Subcutaneous abdominal adipose tissue (tissue), 5 donors: ENCODE data around the gene RDH5.

Experiments
- H3K27ac ChIP-seq: one replicate; pipeline ENCODE4 v1.7.0; 2013; ENCODE audit warnings: low read depth, mild to moderate bottlenecking, inconsistent platforms, low read length, moderate library complexity
- H3K27me3 ChIP-seq, 5 donors: one replicate each; pipeline ENCODE4 v1.7.0; 2013; ENCODE audit warnings: low read length in 5 of 5, inconsistent platforms in 1 of 5; ENCODE audit not compliant: control insufficient read depth in 5 of 5, insufficient read depth in 4 of 5
- H3K36me3 ChIP-seq, 5 donors: one replicate each; pipeline ENCODE4 v1.7.0; 2013; ENCODE audit warnings: low read length in 5 of 5; ENCODE audit not compliant: control insufficient read depth in 5 of 5, insufficient read depth in 5 of 5
- H3K4me1 ChIP-seq, 5 donors: one replicate each; pipeline ENCODE4 v1.7.0; 2013; ENCODE audit warnings: low read length in 5 of 5, mild to moderate bottlenecking in 3 of 5, moderate library complexity in 1 of 5; ENCODE audit not compliant: control insufficient read depth in 5 of 5, insufficient read depth in 5 of 5
- H3K4me3 ChIP-seq, 5 donors: one replicate each; pipeline ENCODE4 v1.7.0; 2013; ENCODE audit warnings: low read length in 5 of 5, low read depth in 1 of 5
- H3K9ac ChIP-seq, 5 donors: one replicate each; pipeline ENCODE4 v1.7.0; 2013; ENCODE audit warnings: low read length in 5 of 5, mild to moderate bottlenecking in 4 of 5, moderate library complexity in 3 of 5
- H3K9me3 ChIP-seq, 5 donors: one replicate each; pipeline ENCODE4 v1.7.0; 2013; ENCODE audit warnings: low read length in 5 of 5; ENCODE audit not compliant: control insufficient read depth in 5 of 5
- donor health status: healthy.
- donor health status: healthy.
- donor health status: healthy.
- donor health status: healthy.
- donor health status: healthy.

Gene RDH5

DNA sequence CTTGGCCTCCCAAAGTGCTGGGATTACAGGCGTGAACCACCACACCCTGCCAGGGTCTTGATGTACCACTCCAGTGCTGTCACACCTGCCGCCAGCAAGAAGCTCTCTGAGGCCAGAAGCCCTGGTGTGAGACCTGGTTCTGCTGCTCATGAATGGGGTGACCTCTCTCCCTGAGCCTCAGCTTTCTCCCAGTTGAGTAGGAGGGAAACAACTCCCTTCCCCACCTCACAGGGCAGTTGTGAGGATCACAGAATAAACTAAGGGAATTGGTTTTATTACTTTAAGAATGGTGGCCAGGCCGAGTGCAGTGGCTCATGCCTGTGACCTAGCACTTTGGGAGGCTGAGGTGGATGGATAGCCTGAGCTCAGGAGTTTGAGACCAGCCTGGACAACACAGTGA is 14.4 kb downstream of the RDH5 start:
- peaks cover 1 to 34% (median 29%) of the 10 kb centered on the region in 5 donors for H3K4me1 ChIP-seq
- no peaks in the 10 kb centered on the region for H3K27me3 ChIP-seq
- no peaks in the 10 kb centered on the region for H3K36me3 ChIP-seq
- H3K9me3 ChIP-seq = no peaks in the 10 kb centered on the region
- no peak overlapping the region for H3K4me3 ChIP-seq
- no peak overlapping the region for H3K9ac ChIP-seq
- no peak overlapping the region for H3K27ac ChIP-seq

DNA sequence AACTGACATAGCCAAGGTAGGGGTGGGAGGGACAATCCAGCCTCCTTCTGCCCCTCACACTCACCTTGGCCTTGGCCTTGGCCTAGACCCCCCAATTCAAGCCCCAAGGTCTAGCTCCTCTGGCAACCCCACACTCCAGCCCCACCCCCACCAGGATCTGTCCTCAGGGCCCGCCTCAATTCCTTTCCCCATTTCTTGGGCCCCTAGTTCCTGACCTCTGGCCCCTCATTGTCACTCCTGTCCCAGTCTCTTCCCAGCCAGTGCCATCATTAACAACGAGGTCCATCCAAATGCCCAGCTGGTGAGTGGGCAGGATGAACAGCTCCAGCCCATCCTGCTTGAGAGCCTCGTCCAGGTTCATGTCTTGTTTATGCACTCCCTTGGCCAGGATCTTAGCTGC is 15.9 kb downstream of the RDH5 start:
- Histone ChIP-seq H3K27me3 (no peaks in the 10 kb centered on the region), H3K4me3 (no peak overlapping the region), H3K4me1 (peaks cover 0 to 21% (median 18%) of the 10 kb centered on the region in 5 donors), H3K9ac (no peak overlapping the region), H3K27ac (no peak overlapping the region), H3K9me3 (no peaks in the 10 kb centered on the region), H3K36me3 (no peaks in the 10 kb centered on the region)

DNA sequence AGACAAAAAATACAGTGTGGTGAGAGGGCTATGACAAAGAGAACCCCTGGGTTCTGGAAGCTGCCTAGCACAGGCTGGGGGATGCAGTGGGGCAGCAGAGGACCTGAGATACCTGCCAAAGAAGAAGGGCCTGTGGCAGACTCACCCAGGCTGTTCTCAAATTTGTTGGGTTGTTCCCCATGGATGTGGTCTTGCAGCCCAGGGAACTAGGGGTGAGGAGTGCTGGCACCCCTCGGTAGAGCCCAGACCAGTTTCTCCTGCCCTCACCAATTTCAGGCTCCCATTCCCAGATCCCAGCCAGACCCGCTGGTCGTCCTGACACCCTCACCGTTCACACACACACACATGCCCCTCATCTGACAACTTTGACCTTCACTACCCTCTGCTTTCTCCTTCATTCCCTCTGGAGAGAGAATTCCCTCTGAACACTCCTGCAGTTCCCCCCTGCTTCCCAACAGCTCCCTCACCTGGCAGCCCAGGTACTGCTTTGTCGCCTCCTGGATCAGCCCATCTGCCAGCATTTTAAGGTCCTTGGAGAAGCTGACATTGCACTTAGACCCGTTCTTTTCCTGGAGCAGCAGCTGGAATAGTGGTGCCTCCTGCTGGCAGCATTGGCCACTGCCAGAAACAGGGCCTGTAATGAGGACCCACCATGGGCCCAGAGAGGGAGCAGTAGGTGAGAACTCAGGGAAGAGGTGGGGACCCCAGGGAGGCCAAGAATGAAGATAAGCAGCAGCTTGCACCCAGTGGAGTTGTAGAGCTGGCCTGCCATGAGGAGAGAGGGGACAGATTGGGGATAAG is 16.8 kb downstream of the RDH5 start:
- Histone ChIP-seq H3K9ac (no peak overlapping the region), H3K4me3 (no peak overlapping the region), H3K27ac (no peak overlapping the region), H3K9me3 (no peaks in the 10 kb centered on the region), H3K36me3 (no peaks in the 10 kb centered on the region), H3K27me3 (peaks cover 0 to 5% (median 0%) of the 10 kb centered on the region in 5 donors), H3K4me1 (peaks cover under 1 to 21% (median 18%) of the 10 kb centered on the region in 5 donors)

DNA sequence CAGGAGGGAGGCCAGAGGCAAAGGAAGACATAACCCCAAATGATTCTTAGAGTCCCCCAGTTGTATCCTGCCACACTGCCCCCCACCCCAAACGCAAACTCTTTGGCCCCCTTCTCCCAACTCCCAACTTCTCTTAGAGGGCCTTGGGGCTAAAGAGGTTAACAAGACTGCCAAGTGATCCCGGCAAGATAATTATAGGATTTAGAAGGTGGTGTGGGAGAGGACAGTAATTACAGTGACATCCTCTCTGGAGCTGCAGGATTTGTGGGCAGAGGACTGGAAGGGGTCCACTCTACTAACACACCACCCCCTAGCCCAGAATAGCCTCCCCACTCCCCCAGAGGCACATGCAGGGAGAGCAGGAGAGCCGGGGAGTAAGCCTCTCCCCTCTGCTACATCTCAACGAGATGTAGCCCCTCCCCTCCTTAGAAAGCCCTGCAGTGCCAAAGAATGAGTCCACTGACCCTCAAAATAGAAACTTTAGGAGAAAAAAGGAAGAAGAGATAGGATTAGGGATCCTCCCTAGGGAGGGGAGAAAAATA is 17.5 kb downstream of the RDH5 start:
- Histone ChIP-seq H3K4me3 (peak overlapping the region in 4 of 5 donors; percentile 51 to 72 (median 56)), H3K4me1 (peaks cover 2 to 26% (median 20%) of the 10 kb centered on the region in 5 donors), H3K9me3 (no peaks in the 10 kb centered on the region), H3K27ac (peak overlapping the region; percentile 1), H3K36me3 (no peaks in the 10 kb centered on the region), H3K9ac (peak overlapping the region in 2 of 5 donors; percentile 40 to 75), H3K27me3 (peaks cover 0 to 7% (median 0%) of the 10 kb centered on the region in 5 donors)

DNA sequence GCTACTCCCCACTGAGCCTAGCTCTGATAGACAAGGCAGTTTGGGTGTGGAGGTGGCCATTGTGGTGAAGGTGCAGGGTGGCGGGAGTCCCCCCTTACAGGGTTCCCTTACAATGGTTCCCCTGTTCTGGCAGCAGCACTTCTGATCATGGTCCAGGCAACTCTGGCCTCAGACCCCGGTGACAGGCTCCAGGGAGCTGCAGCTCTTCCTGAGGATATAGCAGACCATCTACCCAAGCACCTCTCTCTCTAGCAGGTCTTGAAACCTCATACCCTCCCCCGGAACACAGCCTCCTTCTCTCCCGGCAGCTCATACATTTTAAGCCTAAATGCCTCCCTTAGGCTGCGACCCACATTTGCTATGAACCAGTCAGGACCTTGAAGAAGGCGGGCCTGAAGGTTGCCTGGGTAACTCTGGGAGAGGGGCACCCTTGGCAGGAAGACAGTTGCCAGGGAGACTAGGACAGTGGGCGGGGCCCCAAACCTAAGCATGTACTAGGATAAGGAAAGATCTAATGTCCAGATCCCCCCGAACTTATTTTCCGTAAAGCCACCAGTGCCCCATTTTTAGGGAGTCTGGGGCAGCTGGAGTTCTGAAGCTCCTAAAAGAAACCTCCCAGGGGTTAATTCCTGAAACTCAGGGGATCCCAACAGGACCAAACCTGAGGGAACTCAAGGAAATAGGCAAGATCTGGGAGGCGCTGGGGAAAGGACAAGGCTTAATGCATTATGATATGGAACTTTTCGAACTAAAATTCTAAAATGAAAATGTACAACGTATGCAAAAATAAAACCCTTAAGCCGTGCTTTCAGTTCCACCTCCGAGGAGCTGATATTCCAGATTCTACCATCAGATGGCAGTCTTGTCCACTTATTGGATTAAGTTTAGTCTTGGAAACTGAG is 18.2 kb downstream of the RDH5 start:
- Histone ChIP-seq H3K9me3 (no peaks in the 10 kb centered on the region), H3K27ac (peak overlapping the region; percentile 1), H3K9ac (peak overlapping the region in 4 of 5 donors; percentile 56 to 75 (median 65)), H3K4me1 (peaks cover 2 to 29% (median 22%) of the 10 kb centered on the region in 5 donors), H3K36me3 (no peaks in the 10 kb centered on the region), H3K4me3 (peak overlapping the region; percentile 51 to 72 (median 58)), H3K27me3 (peaks cover 0 to 7% (median 0%) of the 10 kb centered on the region in 5 donors)

DNA sequence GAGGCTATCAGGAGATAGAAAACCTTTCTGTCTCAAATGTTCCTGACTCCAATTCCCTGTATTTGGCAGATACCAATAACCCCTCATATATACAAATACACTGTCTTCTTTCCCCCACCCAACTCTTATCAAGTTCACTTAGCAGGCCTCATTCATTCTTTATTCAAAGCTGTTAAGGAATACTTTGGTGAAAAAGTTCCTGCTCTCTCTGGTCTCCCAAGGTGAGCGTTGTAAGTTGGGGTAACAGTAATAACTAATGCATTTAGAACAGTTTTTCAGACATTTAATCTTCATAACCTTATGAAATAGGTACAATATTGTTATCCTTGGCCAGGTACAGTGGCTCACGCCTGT is 18.8 kb downstream of the RDH5 start:
- Histone ChIP-seq H3K27me3 (peaks cover under 1 to 8% (median 2%) of the 10 kb centered on the region in 5 donors), H3K36me3 (no peaks in the 10 kb centered on the region), H3K4me3 (peak overlapping the region in 3 of 5 donors; percentile 51 to 66 (median 58)), H3K27ac (no peak overlapping the region), H3K9me3 (no peaks in the 10 kb centered on the region), H3K4me1 (peaks cover 2 to 36% (median 29%) of the 10 kb centered on the region in 5 donors), H3K9ac (no peak overlapping the region)

DNA sequence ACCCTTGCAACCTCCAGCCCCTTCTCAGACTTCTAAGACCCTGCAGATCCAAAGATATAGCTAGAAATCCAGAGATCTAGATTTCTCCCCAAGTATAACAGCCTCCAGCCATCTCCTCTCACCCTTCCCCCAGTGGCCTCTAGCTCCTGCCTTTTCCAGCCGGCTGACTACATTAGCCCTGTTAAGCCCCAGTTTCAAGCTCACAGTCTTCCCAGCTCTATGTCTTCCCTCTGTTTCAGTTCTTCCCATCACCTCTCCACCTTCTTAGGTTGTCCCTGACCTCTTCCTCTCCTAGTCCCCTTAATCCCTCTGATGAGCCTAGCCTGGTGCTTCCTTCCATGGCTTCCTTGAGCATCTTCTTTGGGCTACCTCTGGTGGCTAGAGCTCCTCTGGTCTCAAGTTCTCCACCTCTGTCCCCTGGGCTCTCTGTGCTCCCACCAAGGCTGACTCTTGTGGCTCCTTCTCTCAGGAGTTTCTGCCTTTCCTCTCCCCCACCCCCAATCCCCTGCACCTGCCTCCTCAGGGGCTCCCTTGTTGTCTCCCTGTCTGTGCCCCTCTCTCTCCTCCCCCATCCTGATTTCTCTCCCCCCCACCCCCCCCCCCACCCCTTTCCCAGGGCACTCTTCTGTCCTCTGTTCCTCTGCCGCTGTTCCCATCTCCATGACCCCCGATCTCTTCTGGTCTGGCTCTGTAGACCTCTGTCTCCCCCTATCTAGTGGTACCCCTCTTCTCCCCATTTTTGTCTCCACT is 21.9 kb downstream of the RDH5 start:
- no peaks in the 10 kb centered on the region for H3K9me3 ChIP-seq
- H3K4me1 ChIP-seq = peaks cover 2 to 44% (median 35%) of the 10 kb centered on the region in 5 donors
- H3K9ac ChIP-seq = no peak overlapping the region
- H3K27me3 ChIP-seq = peaks cover 8 to 19% (median 9%) of the 10 kb centered on the region in 5 donors
- no peaks in the 10 kb centered on the region for H3K36me3 ChIP-seq
- H3K27ac ChIP-seq = no peak overlapping the region
- H3K4me3 ChIP-seq = peak overlapping the region in 4 of 5 donors; percentile 43 to 52 (median 47)

DNA sequence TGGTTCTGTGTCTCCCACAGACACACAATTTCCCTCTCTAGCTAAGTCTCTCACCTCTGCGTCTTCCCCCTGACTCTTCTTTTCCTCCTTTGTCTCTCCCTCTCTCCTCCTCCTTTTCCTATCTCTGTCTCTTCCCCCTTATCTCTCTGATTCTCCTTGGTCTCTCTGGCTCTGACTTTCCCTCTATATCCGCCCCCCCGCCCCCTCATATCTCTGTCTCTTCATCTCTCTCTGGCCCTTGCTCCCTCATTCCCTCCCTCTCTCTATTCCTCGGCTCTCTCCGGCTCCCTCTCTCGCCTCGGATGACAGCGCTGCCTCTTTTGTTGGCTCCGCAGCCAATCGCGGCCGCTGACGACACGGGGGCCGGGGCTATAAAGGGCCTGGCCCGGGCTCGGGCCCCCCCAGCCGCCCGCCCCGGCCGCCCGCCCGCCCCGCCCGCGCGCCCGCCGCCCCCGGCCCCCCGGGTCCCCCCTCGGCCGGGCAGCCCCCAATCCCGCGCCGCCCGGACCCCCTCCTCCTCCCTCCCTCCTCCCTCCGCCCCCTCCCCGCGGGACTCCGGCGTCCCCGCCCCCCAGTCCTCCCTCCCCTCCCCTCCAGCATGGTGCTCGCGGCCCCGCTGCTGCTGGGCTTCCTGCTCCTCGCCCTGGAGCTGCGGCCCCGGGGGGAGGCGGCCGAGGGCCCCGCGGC is 22.7 kb downstream of the RDH5 start, which contains the start of gene GDF11:
TSS of gene GDF11 (plus strand) at position 404 of the 687 bp plus-strand sequence. CDS start at position 599, 195 bp downstream.
- Histone ChIP-seq H3K36me3 (no peaks in the 10 kb centered on the region), H3K4me1 (peaks cover 2 to 37% (median 27%) of the 10 kb centered on the region in 5 donors), H3K9me3 (no peaks in the 10 kb centered on the region), H3K27ac (no peak within 1 kb of the TSS), H3K27me3 (peaks cover 8 to 19% (median 9%) of the 10 kb centered on the region in 5 donors), H3K4me3 (peak within 1 kb of the TSS; percentile 52 to 75 (median 70)), H3K9ac (peak within 1 kb of the TSS in 2 of 5 donors; percentile 38 to 64)
